Left renal cortex interstitium (tissue), 4 donors: ENCODE measurements around the gene SZT2. TPM values are rescaled to one million over a fixed set of nuclear protein-coding genes. Genes with fewer than 3 reads are reported as not detected.
A peak's percentile ranks its signal among the peaks of the same experiment; 100 is the strongest.
"Not testable (repeated sequence)": the region's sequence is repeated elsewhere in the genome, so short reads cannot be mapped to it uniquely, and the experiment has no call there.

Experiments used
- DNase-seq, 4 donors: peaks; one replicate each; pipeline ENCODE4 v3.0.0-alpha.2; 2013; ENCODE audit warnings: low read depth in 4 of 4, low spot score in 2 of 4, missing footprints in 1 of 4
- polyA plus RNA-seq, 4 donors: library from polyadenylated mRNA; unstranded; fragments of 120-200 nt; gene quantifications; one replicate each; pipeline ENCODE4 v1.2.1, GENCODE V29; 2013; ENCODE audit not compliant: insufficient read length in 4 of 4

SZT2 gene
- polyA plus RNA-seq, 4 donors, result 14.5 to 36.1 (median 22.5) TPM

DNA sequence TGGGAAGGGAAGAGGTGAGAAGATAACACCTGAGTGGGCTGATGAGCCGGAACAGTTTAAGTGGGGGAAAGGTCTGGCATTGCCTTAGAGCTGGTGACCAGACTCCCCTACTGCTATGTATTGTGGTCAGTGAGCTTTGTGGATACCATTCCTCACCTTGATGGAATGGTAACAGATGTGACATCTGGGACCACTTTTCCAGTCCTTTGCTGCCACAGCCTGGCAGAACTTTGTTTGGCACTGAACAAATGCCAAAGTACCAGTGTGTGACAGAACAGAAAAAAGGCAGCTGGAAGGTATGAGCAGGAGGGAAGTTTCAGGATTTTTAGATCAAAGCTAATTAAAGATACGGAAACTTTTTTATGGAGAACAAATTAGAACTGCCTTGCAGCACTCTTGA, 6.2 kb upstream of the SZT2 start:
- DNase-seq, result no peak

DNA sequence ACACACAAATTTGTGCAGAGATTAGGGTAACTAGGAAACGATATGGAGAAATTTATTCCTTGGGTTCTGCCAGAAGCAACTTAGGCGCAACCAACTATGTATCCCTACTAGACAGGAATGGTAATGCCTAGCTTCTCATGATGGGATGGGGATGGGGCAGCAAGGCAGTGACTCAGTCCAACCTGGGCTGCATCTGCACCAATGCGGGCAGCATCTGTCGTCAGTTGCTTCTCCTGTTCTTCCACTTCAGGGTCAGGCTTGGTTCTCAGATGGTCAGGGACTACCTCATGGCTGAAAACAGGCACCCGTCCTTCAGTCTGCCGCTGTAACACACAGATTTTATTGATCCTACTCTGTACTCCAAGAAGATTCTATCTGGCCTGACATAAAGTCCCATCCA, 3.0 kb upstream of the SZT2 start:
- DNase-seq, result no peak

DNA sequence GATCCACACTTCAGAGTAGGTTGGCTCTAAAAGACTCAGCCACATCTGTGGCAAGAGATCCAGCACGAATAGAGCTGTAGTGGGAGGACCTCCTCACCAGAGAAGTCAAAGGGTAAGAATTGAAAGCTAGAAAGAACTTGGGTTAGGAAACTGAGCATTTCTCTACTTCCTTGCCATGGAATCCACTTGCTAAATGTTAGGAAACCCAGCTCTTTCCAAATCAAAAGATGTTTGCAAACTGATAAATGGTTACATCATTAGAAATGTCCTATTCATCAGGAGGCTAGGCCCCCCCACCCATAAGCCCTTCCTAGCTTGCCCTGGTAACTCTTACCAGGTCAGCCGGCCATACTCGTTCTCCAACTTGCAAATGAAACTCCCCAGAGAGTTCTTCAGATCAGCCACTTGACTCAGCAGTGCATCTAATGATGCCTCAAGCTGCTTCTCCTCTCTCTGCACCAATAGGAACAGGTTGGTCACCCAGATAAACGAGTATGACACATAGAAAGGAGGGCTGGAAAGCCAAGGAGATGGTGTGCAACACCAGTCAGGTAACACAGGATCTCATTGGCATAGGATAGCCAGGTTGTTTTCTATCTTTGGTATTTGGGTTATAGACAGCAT, 1.6 kb upstream of the SZT2 start:
- DNase-seq, result no peak

DNA sequence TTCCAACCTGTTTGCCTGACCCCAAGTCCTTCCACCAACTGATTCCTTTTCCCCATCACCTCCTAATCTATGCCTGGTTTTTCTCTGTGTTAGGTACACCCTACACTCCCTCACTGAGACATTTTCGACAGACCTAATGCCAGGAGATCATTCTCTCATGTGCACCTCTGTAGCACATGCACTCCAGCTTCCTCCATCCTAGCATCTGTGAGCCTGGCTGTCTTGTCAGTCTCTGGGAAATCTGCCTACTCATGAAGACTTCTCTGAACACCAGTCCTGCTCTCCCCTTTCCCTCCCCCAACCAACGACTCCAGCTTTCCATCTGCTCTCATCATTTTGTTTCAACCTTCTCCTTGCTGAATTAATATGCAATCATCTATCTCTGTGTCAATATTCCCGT, 1.1 kb upstream of the SZT2 start:
- DNase-seq, result no peak

DNA sequence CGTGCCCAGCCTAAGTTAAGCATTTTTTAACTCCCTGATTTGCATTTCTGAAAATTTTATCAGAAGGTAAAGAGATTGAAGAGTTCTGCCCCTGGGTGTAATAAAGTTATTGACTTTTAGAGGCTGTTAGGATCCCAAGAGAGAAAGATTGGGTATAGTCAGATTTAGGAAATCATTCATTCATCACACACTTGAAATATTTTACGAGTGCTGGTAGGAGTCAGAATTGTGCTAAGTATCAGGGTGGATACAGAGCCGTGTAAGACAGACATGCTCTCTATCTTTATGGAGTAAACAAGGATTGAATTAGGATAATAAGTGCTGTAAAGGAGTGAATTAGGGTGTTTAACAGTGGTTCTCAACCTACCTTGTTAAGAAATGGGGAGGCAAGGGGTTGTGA, 3.0 kb downstream of the SZT2 start:
- DNase-seq, result no peak

DNA sequence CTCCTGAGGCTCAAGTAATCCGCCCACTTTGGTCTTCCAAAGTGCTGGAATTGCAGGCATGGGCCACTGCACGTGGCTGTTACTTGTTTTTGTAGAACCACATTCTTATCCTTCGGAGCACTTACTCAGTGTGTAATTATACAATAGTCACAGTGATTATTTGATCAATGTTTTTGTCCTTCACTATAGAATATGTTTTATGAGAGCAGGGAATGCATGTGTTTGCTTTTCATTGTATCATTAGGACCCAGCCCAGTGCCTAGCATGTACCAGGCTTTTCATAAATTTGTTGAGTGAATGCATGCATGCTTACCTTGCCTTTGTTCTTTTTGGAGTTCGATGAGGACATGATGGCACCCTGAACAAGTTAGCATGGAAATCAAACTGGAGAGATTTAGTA, 5.8 kb downstream of the SZT2 start:
- no peak for DNase-seq

DNA sequence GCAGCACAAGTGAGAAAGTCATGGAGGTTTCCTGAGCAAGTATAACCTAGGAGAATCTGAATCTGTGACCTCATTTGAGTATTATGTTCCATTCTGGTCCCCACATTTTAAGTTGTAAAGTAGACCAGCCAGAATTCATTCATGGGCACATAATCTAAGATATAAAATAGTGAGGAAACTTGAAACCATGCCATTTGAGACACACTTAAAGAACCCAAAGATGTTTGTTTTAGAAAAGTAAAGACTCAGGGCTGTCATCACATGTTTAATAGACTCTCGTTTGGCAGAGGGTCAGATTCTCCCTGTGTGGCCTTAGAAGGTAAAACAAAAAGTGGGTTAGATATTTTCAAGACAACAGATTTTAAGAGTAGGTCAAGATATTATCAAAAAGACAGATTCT, 6.4 kb downstream of the SZT2 start:
- DNase-seq, result no peak

DNA sequence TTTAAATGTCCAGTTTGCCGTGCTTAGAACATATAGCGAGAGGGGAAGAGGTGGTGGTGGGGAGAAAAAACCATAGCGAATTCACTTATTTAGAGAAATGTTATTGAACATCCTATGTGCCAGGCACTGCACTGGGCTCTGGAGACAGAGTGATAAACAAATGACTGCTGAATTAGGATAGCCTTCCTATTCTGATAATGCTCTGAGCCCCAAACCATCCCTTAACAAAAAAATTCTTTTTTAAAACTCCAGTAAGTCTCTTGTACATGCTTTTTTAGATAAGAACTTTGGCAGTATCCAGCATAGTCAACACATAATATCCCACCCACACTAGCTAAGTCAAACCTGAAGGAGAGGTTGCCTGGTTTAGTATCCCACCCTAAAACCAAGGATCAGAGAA, 8.5 kb downstream of the SZT2 start:
- DNase-seq, result no peak

DNA sequence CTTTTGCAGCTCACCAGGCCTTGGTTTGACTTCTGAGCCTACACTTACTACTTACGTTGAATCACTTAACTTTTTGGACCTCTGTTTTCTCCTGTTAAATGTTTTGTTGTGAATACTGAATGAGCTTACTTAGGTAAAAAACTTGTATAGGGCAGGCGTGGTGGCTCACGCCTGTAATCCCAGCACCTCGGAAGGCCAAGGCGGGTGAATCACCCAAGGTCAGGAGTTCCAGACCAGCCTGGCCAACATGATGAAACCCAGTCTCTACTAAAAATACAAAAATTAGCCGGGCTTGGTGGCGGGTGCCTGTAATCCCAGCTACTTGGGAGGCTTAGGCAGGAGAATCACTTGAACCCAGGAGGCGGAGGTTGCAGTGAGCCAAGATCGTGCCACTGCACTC, 10.7 kb downstream of the SZT2 start:
- DNase-seq, result not testable (repeated sequence)

DNA sequence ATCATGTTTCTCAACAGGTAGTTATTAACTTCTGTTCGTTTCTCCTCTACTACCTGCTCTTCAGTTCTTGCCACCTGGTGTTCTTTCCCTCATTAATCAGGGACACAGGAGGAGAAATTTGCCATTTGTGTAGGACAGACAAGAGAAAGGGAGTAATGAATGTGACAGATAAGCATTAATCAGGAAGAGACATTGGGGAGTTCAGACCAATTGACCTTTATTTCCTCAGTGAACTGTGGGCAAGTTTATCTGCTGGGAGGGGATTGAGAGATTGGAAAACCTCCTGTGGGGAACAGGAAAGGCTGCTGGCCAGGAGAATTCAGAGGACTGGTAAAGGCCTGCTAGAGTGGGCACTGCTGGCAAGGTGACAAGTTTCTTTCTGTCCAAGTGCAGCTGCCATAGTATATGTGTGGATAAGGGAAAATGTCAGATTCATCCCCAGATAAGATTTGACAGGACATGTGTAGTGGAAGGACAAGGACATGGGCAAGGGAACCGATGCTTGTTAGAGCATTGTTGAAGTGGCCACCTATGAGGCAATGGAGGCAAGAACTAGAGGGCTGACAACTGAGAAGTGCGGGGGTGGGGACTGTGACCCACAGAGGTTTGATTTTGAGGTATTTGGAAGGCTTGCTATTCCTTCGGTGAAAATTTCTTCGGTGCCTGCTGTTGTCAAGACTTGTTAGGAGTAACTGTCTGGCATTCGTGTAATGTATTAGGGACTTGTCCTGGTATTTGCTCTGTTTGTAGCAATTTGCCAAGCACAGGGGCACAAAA, 12.6 kb downstream of the SZT2 start:
- DNase-seq, result no peak

DNA sequence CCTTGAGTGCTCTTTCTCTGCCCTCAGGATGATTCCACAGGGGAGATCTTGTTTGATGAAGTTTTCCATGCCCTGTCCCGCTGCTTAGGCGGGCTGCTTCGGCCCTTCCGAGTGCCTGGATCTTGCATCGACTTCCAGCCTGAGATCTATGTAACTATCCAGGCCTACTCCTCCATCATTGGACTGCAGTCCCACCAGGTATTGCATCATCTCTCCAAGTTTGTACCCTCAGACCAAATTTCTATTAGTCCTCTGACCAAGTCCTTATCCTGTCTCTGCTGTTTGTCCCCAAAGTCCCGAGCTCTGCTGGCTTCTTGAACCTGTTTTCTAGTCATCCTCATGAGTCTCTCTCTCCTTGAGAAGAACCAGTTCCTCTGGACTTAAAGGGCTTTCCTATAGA, 14.7 kb downstream of the SZT2 start:
- no peak for DNase-seq

DNA sequence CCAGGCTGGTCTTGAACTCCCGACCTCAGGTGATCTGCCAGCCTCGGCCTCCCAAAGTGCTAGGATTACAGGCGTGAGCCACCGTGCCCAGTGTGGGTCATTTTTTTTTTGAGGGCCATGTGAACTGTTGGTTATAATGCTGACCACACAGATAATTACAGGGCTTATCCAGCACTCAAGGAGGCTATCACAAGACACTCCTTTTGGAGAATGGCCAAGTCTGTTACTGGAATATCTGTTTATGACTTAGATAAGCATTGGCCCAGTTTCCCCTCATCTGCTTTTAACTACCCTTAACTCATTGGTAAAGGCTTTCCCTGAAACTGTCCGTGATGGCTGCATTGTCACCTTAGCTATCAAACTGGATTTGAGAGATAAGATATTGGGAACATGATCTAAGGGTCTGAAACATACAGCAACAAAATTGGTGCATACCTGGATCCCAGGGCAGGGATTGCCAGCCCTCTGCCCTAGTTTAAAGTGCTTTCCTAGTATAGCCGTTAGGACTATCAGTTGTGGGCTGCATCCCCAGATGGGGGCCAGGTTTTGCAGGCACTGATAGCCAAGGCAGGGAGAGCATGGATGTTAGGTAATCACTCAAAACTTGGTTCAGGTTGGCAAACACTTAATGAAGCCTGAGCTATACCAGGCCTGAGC, 15.6 kb downstream of the SZT2 start:
- no peak for DNase-seq

DNA sequence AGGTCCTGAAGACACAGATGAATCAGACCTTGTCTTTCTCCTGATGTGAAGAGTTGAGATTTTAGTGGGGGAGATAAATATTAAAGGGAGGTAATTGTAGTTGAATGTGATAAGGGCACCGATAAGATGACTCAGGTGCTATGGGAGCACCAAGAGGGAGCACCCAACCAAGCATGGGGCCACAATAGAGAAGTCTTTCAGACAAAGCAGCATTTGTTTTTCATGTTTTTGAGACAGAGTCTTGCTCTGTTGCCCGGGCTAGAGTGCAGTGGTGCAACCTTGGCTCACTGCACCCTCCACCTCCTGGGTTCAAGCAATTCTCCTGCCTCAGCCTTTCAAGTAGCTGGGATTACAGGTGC, 16.2 kb downstream of the SZT2 start:
- no peak for DNase-seq

DNA sequence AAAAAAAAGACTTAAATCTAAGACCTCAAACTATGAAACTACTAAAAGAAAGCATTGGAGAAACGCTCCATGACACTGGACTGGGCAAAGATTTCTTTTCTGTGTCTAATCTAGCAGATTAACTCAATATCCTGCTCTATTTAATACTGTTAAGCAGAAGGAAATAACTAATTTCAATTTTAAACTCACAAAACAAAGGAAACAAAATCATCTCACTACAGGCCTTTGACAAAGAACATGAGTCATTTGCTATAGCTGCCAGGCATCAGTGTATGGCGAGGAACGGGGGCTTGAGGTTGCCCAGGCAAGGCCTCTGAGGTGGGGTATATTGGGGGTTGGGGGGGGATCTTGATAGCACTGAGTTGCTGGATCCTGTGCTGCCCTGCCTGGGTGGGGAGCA, 20.9 kb downstream of the SZT2 start:
- DNase-seq, result no peak

DNA sequence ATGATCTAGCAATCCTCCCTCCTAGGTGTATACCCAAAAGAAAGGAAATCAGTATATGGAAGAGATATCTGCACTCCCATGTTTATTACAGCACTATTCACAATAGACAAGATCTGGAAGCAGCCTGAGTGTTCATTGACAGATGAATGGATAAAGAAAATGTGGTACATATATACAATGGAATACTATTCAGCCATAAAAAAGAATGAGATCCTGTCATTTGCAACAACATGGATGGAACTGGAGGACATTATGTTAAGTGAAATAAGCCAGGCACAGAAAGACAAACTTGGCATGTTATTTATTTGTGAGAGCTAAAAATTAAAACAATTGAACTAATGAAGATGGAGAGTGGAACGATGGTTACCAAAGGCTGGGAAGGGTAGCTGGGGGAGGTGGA, 23.7 kb downstream of the SZT2 start:
- DNase-seq, result not testable (repeated sequence)

DNA sequence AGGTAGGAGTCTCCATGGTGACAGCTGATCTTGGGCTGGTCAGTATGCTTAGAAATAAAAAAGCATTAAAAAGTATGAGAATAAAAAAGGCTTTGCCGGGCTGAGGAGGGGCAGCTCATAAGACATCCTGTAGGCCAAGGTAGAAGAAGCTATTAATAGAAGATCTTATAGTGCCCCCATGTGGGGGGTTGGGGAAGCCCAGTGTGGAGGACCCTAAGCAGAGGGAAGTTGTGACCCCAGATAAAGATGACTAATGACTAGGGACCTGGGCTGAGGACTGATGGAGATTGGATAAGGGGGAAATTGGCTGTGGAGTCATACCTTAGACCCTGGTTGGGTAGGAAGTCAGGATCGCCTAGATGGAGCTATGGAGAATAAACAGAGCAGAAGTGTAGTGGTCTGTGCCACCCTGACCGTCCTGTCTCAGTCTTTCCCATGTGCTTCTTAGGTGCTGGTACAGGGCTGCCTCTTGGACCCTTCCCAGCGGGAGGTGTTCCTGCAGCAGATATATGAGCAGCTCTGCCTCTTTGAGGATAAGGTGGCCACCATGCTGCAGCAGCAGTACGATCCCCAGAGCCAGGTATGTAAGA, 25.0 kb downstream of the SZT2 start:
- DNase-seq, result peak in 2 of 4 donors; percentile 19 to 47

DNA sequence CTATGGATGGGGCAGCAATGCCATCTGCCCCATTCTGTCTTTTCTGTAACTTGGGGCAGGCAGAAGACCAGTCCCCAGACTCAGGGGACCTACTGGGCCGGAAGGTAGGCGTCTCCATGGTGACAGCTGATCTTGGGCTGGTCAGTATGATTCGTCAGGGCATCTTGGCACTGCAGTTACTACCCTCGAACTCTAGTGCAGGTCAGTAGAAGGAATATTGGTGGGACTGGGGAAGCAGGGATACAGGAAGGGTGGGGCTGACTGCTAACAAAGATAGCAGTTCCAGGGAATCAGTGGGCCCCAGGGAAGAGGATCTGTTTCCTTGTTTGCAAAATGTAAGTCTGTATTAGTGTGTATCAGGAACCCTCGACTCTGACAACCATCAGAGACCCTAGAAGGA, 26.2 kb downstream of the SZT2 start:
- no peak for DNase-seq

DNA sequence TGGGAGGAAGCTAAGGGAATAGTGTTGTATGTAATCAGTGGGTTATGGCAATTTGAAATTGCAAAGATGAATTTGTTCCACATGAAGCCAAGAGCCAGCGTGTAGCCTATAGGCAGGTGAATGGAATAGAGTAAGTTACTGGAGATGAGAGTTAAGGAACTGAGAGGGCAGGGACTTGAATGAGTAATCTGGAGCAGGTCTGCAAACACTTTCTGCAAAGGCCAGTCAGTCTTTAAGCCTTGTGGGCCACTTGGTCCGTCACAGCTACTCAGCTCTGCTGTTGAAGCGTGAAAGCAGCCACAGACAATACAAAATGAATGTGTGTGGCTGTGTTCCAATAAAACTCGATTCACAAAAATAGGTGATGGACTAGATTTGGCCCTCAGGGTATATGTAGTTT, 29.2 kb downstream of the SZT2 start:
- no peak for DNase-seq

DNA sequence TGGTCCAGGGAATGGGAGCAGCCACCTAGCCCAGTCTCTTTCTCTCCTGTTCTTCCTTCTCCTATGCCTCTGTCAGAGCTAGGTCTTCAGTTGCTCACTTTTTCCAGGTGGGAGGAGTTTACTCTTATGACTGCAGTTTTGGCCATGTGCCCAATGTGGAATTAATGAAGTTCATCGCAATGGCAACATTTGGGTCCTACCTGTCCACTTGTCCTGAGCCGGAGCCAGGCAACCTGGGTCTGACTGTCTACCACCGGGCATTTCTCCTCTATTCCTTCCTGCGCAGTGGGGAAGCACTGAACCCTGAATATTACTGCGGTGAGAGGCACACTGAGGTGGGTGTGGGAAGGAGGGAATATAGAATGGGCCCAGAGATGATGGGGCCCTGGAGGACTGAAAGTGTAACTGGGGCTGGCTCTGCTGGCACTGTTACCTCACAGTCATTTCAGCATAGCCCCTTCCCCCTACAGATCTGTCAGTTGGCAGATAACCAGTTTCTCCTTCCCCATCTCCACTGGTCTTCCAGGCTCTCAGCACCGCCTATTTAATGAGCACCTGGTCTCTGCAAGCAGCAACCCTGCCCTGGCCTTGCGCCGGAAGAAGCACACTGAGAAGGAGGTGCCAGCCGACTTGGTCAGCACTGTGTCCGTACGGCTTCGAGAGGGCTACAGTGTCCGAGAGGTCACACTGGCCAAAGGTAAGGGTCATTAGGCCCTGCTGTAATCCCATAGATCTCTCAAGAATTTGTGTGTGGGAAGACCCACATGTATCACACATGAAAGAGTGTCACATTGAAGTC, 30.1 kb downstream of the SZT2 start:
- DNase-seq, result no peak

DNA sequence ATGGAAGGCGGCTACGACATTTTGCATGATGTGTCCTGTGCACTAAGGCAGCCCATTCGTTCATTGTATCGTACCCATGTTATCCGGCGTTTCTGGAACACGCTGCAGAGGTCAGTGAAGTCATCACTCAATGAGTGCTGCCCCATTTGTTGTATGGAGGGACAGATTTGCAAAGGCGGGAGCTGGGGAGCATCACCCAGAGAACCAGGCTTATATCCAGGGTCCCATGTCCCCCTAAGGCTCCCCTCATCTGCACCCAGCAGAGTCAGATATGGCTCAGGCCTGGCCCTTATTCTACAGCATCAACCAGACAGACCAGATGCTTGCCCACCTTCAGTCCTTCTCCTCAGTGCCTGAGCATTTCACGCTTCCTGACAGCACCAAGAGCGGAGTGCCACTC, 31.2 kb downstream of the SZT2 start:
- DNase-seq, result no peak

DNA sequence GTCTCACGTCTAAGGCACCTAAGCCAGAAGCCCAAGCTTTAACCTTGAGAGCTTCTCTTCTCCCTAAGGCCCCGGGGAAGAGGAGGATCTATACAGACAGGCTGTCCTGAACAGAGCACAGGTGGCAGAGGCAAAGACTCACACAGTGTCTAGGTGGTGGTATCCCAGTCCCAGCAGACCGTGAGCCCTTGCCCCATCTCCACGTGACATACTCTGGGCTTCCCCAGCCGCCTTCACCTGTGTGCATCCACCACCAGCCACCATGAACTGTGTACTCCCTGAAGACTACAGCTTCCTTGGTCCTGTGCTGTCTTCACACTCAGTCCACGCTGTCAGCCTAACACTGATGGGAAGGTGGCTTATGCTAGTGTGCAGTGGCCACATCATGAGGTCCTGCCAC, 31.7 kb downstream of the SZT2 start:
- no peak for DNase-seq
